Colonic mucosa (tissue), 4 donors: ENCODE results near the gene SPPL2A. TPM values are rescaled to one million over a fixed set of nuclear protein-coding genes. Genes with fewer than 3 reads are reported as not detected.

Source experiments
- DNase-seq: peaks from one replicate; pipeline ENCODE4 v3.0.0-alpha.2; 2020
- H3K27ac ChIP-seq: fragments of 200-600 bp; one replicate; pipeline ENCODE4 v1.8.0; 2021
- H3K27me3 ChIP-seq: fragments of 200-600 bp; one replicate; pipeline ENCODE4 v1.8.0; 2021
- H3K36me3 ChIP-seq: fragments of 200-600 bp; one replicate; pipeline ENCODE4 v1.8.0; 2021
- H3K4me1 ChIP-seq: fragments of 200-600 bp; one replicate; pipeline ENCODE4 v1.8.0; 2021; ENCODE audit warnings: mild to moderate bottlenecking
- H3K4me3 ChIP-seq: fragments of 200-600 bp; one replicate; pipeline ENCODE4 v1.8.0; 2021
- H3K9ac ChIP-seq, 2 donors: one replicate each; pipeline ENCODE4 v1.7.0; 2013; ENCODE audit warnings: control low read depth in 2 of 2, low read depth in 2 of 2, low read length in 2 of 2
- H3K9me3 ChIP-seq: fragments of 200-600 bp; one replicate; pipeline ENCODE4 v1.8.0; 2021
- intact Hi-C: fragments of 100-400 bp; cut with DNase I; formaldehyde crosslinking; loops from one replicate; pipeline ENCODE4 v1.14.1; 2022
- total RNA-seq, 2 donors: library from RNA; stranded (reverse); fragmentation: NEBNext Ultra II Directional in 1 of 2; extraction: Animal tissue kit (Norgen Biotek cat#: 25700) in 1 of 2; gene quantifications; one replicate each; pipeline ENCODE4 v1.2.1, GENCODE V29; 2021
- TF ChIP-seq, protein P1 (sequence below): fragments of 200-600 bp; IDR thresholded peaks from one replicate; pipeline ENCODE4 v1.8.0; 2022; ENCODE audit warnings: antibody characterized with exemption, mild to moderate bottlenecking
- donor health status: healthy.
- donor health status: DM: no; HTN: no; CAD: no.
- donor health status: DM: no; HTN: no; CAD: no.

The SPPL2A gene
- total RNA-seq, 2 donors from 2014 or later, result 190 to 308 TPM

DNA sequence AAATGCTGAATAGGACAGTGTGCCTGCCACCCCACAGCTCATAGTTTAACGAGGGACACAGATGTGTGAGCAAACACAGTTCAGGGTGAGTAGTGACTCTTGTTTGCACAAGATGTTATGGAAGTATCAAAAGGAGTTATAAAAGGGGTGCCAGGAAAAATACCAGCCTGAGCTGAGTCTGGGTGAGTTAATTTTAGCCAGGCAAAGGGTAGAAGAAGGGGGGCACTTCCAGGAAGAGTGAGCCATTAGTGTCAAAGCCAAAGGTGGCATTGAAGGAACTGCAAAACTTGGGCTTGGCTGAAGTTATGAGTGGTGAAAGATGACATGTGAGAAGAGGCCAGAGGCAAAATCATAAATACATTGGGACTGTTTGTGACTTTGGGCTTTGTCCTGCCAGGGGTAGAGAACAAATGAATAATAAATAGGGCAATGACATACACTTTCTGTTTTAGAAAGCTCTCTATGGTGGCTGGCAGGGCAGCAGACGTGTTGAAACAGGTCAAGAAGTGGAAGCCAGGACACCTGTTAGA is 1.9 kb upstream of the SPPL2A start:
- Histone ChIP-seq H3K4me1 (peaks cover 5% of the 10 kb centered on the region), H3K9me3 (no peaks in the 10 kb centered on the region), H3K27me3 (no peaks in the 10 kb centered on the region), H3K9ac (peak overlapping the region in 1 of 2 donors; percentile 68), H3K36me3 (no peaks in the 10 kb centered on the region), H3K27ac (peak overlapping the region; percentile 98), H3K4me3 (no peak overlapping the region)
- TF ChIP-seq, protein P1, sequence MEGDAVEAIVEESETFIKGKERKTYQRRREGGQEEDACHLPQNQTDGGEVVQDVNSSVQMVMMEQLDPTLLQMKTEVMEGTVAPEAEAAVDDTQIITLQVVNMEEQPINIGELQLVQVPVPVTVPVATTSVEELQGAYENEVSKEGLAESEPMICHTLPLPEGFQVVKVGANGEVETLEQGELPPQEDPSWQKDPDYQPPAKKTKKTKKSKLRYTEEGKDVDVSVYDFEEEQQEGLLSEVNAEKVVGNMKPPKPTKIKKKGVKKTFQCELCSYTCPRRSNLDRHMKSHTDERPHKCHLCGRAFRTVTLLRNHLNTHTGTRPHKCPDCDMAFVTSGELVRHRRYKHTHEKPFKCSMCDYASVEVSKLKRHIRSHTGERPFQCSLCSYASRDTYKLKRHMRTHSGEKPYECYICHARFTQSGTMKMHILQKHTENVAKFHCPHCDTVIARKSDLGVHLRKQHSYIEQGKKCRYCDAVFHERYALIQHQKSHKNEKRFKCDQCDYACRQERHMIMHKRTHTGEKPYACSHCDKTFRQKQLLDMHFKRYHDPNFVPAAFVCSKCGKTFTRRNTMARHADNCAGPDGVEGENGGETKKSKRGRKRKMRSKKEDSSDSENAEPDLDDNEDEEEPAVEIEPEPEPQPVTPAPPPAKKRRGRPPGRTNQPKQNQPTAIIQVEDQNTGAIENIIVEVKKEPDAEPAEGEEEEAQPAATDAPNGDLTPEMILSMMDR, result no peak
- intact Hi-C loops, result loop anchor here (10.0 kb wide), 1 partner anchor 107 kb away; no protein-coding TSS in a partner anchor
- DNase-seq, result peak; percentile 55

DNA sequence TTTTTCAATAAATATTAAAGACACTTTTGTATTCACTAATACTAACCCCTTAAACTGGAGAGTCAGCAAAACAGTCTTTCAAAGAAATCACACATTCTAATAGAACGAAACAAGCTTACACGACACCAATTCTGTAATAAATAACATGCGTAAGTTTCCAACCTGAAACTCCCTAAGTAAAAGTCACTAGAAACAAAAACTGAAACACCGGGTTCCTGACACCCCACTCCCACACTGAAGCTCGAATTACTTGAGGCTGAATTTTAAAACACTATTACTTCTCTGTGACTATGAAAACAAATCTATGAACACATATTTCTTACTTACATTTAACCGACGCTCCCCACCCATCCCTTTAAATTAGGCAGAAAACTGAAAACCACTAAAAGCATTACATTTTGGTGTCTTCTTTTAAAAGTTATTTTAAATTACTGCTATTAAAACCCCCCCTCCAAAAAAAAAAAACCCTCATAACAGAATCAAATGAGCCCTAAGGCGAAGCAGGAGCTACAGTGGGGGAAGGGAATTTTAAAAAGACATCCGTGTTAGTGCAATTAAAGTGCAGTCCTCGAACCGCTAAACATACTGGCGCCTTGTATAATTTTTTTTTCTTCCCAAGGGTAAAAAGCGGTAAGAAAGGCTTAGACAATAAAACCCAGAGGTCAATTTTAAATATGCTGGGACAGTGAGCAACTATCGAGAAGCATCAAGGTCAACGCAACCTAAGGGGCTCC is 878 bp downstream of the SPPL2A start:
- H3K36me3 ChIP-seq, result no peaks in the 10 kb centered on the region
- peak overlapping the region; percentile 78 for H3K4me3 ChIP-seq
- no peaks in the 10 kb centered on the region for H3K27me3 ChIP-seq
- peak overlapping the region; percentile 98 for H3K27ac ChIP-seq
- intact Hi-C loops, result loop anchor here (5.0 to 10.0 kb wide), 2 partner anchors 77 to 110 kb away; partner anchors contain the start of gene TRPM7
- DNase-seq, result no peak
- H3K9ac ChIP-seq, result peak overlapping the region; percentile 91 to 92
- peaks cover 5% of the 10 kb centered on the region for H3K4me1 ChIP-seq
- H3K9me3 ChIP-seq, result no peaks in the 10 kb centered on the region
- TF ChIP-seq, protein P1, result no peak

DNA sequence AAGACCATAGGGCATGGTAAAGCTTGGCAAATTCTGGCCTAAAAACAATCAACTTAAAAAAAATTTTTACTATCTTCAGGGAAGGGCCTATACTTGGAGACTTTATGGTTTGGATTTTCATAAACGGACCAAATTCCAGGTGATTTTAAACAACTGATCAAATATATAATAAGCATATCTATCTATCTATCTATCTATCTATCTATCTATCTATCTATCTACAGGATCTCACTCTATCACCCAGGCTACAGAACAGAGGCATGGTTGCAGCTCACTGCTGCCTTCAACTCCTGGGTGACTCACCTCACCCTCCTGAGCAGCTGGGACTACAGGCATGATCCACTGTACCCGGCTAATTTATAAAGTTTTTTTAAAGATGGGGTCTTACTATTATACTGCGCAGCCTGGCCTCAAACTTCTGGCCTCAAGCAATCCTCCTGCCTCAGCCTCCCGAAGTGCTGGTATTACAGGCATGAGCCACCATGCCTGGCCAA is 6.7 kb downstream of the SPPL2A start:
- Histone ChIP-seq H3K27me3 (no peaks in the 10 kb centered on the region), H3K4me3 (no peak overlapping the region), H3K9ac (no peak overlapping the region), H3K36me3 (no peaks in the 10 kb centered on the region), H3K4me1 (peaks cover 5% of the 10 kb centered on the region), H3K9me3 (no peaks in the 10 kb centered on the region), H3K27ac (no peak overlapping the region)
- TF ChIP-seq, protein P1, result no peak
- DNase-seq, result no peak
- intact Hi-C loops, result no loop called here

DNA sequence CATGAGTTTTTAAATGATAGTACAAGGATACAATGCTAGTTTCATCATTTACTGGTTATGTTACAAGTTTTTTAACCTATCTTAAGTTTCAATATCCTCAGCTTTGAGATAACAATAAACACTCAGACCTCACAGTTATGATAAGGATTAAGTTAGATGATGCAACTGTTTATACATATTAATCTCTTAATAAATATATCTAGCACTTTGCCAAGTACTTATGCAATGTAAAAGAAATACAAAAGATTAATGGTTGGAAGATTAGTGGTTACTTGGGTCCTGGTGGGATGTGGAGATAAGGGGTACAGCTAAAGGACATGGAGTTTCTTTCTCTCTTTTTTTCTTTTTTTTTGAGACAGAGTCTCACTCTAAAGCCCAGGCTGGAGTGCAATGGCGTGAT is 12.0 kb downstream of the SPPL2A start:
- Histone ChIP-seq H3K9ac (no peak overlapping the region), H3K4me3 (no peak overlapping the region), H3K27me3 (no peaks in the 10 kb centered on the region), H3K27ac (no peak overlapping the region), H3K9me3 (no peaks in the 10 kb centered on the region), H3K36me3 (peaks cover 9% of the 10 kb centered on the region), H3K4me1 (no peaks in the 10 kb centered on the region)
- TF ChIP-seq, protein P1, result no peak
- no peak for DNase-seq
- intact Hi-C loops, result no loop called here

DNA sequence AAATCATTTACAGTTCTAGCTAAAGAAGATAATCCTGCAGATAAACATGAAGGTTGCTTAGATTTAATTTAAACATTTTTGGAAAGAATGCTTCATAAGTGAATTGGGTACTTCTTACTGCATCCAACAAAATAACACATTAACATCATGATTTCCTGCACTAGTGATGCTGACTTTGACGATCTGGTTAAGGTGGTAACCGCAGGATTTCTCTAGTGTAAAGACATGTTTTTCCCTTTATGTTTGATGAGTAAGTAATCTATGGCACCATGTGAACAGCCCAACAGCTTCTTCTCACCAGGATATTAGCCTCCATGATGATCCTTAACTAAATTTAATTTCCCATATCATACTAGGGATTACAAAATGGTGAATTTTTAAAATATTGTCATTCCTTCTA is 14.1 kb downstream of the SPPL2A start:
- Histone ChIP-seq H3K9me3 (no peaks in the 10 kb centered on the region), H3K4me3 (no peak overlapping the region), H3K36me3 (peaks cover 17% of the 10 kb centered on the region), H3K27me3 (no peaks in the 10 kb centered on the region), H3K9ac (no peak overlapping the region), H3K4me1 (no peaks in the 10 kb centered on the region), H3K27ac (no peak overlapping the region)
- intact Hi-C loops, result no loop called here
- no peak for DNase-seq
- TF ChIP-seq, protein P1, result no peak
